ENCODE data around the gene TYMP. TPM values are rescaled to one million over a fixed set of nuclear protein-coding genes. Genes with fewer than 3 reads are reported as not detected.

The TYMP gene
- total RNA-seq, 4 donors from 2014 or later, result 4.4 to 21.5 (median 15.6) TPM

DNA sequence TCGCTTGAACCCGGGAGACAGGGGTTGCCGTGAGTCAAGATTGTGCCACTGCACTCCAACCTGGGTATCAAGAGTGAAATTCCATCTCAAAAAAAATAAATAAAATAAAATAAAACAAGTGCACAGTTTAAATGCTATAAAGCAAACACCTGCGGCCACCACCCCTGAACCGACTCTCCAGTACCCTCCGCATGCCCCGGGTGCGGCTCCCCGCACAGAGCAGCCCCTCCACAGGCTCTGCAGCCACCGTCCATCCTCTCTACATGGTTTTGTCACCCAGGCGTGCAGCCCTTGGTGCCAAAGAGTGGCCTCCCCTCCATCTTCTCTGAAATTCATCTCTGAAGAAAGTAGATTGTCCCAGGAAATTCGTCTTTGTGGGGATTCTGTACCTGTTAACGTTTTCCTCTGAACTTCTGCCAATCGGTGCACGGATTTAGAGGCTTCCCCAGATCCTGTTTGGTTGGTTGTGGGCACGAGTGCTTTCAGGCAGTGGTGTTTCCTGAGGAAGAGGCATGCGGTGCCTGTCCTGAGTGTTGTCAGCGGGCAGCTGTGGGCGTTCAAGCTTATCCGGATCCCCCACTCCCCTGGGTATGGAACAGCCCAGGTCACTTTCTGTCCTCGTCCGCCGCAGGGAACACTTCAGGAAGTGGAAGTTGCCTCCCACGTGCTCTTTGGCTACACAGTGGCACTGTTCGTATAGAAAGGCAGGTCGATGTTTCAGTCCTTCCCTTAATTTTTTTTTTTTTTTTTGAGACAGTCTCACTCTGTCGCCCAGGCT lies 39.1 kb downstream of the TYMP start:
- no peaks in the 10 kb centered on the region for H3K9me3 ChIP-seq
- H3K27me3 ChIP-seq, result no peaks in the 10 kb centered on the region
- DNase-seq, result no peak
- TF ChIP-seq POLR2A (IDR thresholded peaks at IDR 0.05), result no peak
- TF ChIP-seq CTCF (IDR thresholded peaks at IDR 0.05), result no peak
- no peak overlapping the region for H3K4me3 ChIP-seq
- H3K4me1 ChIP-seq, result no peaks in the 10 kb centered on the region
- H3K27ac ChIP-seq, result no peak overlapping the region
- intact Hi-C loops (cut with DNase I; ENCODE audit: low total_unique reads), result no loop called here
- H3K36me3 ChIP-seq, result no peaks in the 10 kb centered on the region

GRCh38 chr22:50489363-50490243 lies 40.2 kb downstream of the TYMP start:
- no peaks in the 10 kb centered on the region for H3K36me3 ChIP-seq
- H3K4me3 ChIP-seq, result no peak overlapping the region
- no peaks in the 10 kb centered on the region for H3K27me3 ChIP-seq
- no peak for DNase-seq
- intact Hi-C loops (cut with DNase I; ENCODE audit: low total_unique reads), result no loop called here
- no peaks in the 10 kb centered on the region for H3K4me1 ChIP-seq
- TF ChIP-seq CTCF (IDR thresholded peaks at IDR 0.05) (no peak), POLR2A (IDR thresholded peaks at IDR 0.05) (no peak)
- H3K27ac ChIP-seq, result no peak overlapping the region
- H3K9me3 ChIP-seq, result no peaks in the 10 kb centered on the region

GRCh38 chr22:50488886-50489285 lies 40.9 kb downstream of the TYMP start:
- no peak overlapping the region for H3K27ac ChIP-seq
- no peaks in the 10 kb centered on the region for H3K36me3 ChIP-seq
- H3K4me3 ChIP-seq, result no peak overlapping the region
- no peaks in the 10 kb centered on the region for H3K9me3 ChIP-seq
- H3K4me1 ChIP-seq, result no peaks in the 10 kb centered on the region
- intact Hi-C loops (cut with DNase I; ENCODE audit: low total_unique reads), result no loop called here
- TF ChIP-seq POLR2A (IDR thresholded peaks at IDR 0.05), result no peak
- no peak for TF ChIP-seq CTCF (IDR thresholded peaks at IDR 0.05)
- no peak for DNase-seq
- H3K27me3 ChIP-seq, result no peaks in the 10 kb centered on the region

GRCh38 chr22:50488006-50488677 lies 41.7 kb downstream of the TYMP start:
- Histone ChIP-seq H3K4me3 (no peak overlapping the region), H3K36me3 (no peaks in the 10 kb centered on the region), H3K27me3 (peaks cover 0 to 4% of the 10 kb centered on the region in 2 donors), H3K9me3 (no peaks in the 10 kb centered on the region), H3K4me1 (no peaks in the 10 kb centered on the region), H3K27ac (no peak overlapping the region)
- intact Hi-C loops (cut with DNase I; ENCODE audit: low total_unique reads), result no loop called here
- TF ChIP-seq CTCF (IDR thresholded peaks at IDR 0.05) (no peak), POLR2A (IDR thresholded peaks at IDR 0.05) (no peak)
- DNase-seq, result no peak

All from uterus (tissue), 4 donors.